PC-9 (cell line): Measurements from ENCODE around the gene ZNF618. TPM values are rescaled to one million over a fixed set of nuclear protein-coding genes. Genes with fewer than 3 reads are reported as not detected.

Experiments
- BruUV-seq: library from RNA; stranded (reverse); fragments of 400-500 nt; replicated peaks from 2 replicates; lab custom pipeline; 2021; lab: Mats Ljungman, UMichigan
- CTCF ChIA-PET: fragments of 300-600 bp; sonication (Branson Sonifier 250); formaldehyde crosslinking; loops from one replicate; lab custom pipeline; 2022; ENCODE audit warnings: antibody characterized with exemption; lab: Charles Lee
- POLR2A ChIA-PET: fragments of 300-600 bp; sonication (Branson Sonifier 250); formaldehyde crosslinking; loops from one replicate; lab custom pipeline; 2022; ENCODE audit warnings: antibody characterized with exemption; ENCODE audit not compliant: unreplicated experiment; lab: Charles Lee
- DNase-seq, 2 experiments: peaks; one replicate each; pipeline versions ENCODE4 v3.0.0 to v3.0.0-alpha.2; 2015 to 2022; ENCODE audit warnings: mixed read lengths in 1 of 2
- H2AFZ ChIP-seq: fragments of 200-600 bp; sonication (generic); 2 replicates; pipeline ENCODE4 v1.8.1; 2017; ENCODE audit warnings: antibody characterized with exemption
- H3F3A ChIP-seq: fragments of 200-600 bp; sonication (generic); 2 replicates; pipeline ENCODE4 v1.8.1; 2017; ENCODE audit warnings: antibody characterized with exemption, mild to moderate bottlenecking, low read depth; ENCODE audit not compliant: insufficient read depth
- H3K27ac ChIP-seq: fragments of 200-600 bp; sonication (generic); 2 replicates; pipeline ENCODE4 v1.6.1; 2016; ENCODE audit warnings: mixed run types
- H3K27me3 ChIP-seq: fragments of 200-600 bp; sonication (generic); 2 replicates; pipeline ENCODE4 v1.6.1; 2016; ENCODE audit warnings: low read depth, mixed run types; ENCODE audit not compliant: insufficient read depth
- H3K36me3 ChIP-seq: fragments of 200-600 bp; sonication (generic); 2 replicates; pipeline ENCODE4 v1.6.1; 2016; ENCODE audit warnings: low read depth, mixed run types
- H3K4me1 ChIP-seq: fragments of 200-600 bp; sonication (generic); replicated peaks from 2 replicates; pipeline ENCODE4 v1.6.1; 2016; ENCODE audit warnings: mixed run types; ENCODE audit not compliant: insufficient read depth
- H3K4me2 ChIP-seq: fragments of 200-600 bp; sonication (generic); 2 replicates; pipeline ENCODE4 v1.6.1; 2017; ENCODE audit warnings: mixed run types
- H3K4me3 ChIP-seq: fragments of 200-600 bp; sonication (generic); 2 replicates; pipeline ENCODE4 v1.6.1; 2016; ENCODE audit warnings: mixed run types
- H3K79me2 ChIP-seq: fragments of 200-600 bp; sonication (generic); 2 replicates; pipeline ENCODE4 v1.6.1; 2017; ENCODE audit warnings: low read depth, mixed run types
- H3K9me2 ChIP-seq: fragments of 200-600 bp; sonication (generic); 2 replicates; pipeline ENCODE4 v1.8.1; 2017; ENCODE audit warnings: mild to moderate bottlenecking; ENCODE audit not compliant: insufficient read depth
- H3K9me3 ChIP-seq: fragments of 200-600 bp; sonication (generic); 2 replicates; pipeline ENCODE4 v1.8.1; 2016; ENCODE audit warnings: low read depth; ENCODE audit not compliant: insufficient read depth
- H4K20me1 ChIP-seq: fragments of 200-600 bp; sonication (generic); 2 replicates; pipeline ENCODE4 v1.8.1; 2017; ENCODE audit not compliant: insufficient read depth
- EZH2 ChIP-seq: fragments of 200-600 bp; sonication (generic); IDR thresholded peaks from 2 replicates; pipeline ENCODE4 v1.8.0; 2017; ENCODE audit warnings: antibody characterized with exemption, low read depth
- intact Hi-C: fragments of 100-400 bp; cut with micrococcal nuclease; formaldehyde crosslinking; loops from one replicate; pipeline ENCODE4 v1.10.0; 2022; ENCODE audit not compliant: unreplicated experiment
- total RNA-seq: library from RNA; stranded (reverse); gene quantifications from 2 replicates; pipeline ENCODE4 v1.2.3, GENCODE V29; 2021
- TF ChIP-seq, protein P1 (sequence below): fragments of 200-600 bp; sonication (generic); conservative IDR thresholded peaks from 2 replicates; pipeline ENCODE4 v1.6.1; 2017; ENCODE audit warnings: mixed run types, antibody characterized with exemption, mild to moderate bottlenecking, moderate library complexity

Gene ZNF618
- total RNA-seq, 1 experiment from 2014 or later: 0.20 TPM

- Histone ChIP-seq H4K20me1 (no peaks in the 10 kb centered on the region), H3K27me3 (peaks cover 38% of the 10 kb centered on the region), H3K79me2 (no peaks in the 10 kb centered on the region), H3K27ac (no peak overlapping the region), H3F3A (no peaks in the 10 kb centered on the region), H2AFZ (no peak overlapping the region), H3K4me2 (no peak overlapping the region), H3K4me3 (no peak overlapping the region), H3K4me1 (no peaks in the 10 kb centered on the region), H3K9me3 (no peaks in the 10 kb centered on the region), H3K9me2 (no peaks in the 10 kb centered on the region), H3K36me3 (no peaks in the 10 kb centered on the region)
- no peak for TF ChIP-seq EZH2
- TF ChIP-seq, protein P1, sequence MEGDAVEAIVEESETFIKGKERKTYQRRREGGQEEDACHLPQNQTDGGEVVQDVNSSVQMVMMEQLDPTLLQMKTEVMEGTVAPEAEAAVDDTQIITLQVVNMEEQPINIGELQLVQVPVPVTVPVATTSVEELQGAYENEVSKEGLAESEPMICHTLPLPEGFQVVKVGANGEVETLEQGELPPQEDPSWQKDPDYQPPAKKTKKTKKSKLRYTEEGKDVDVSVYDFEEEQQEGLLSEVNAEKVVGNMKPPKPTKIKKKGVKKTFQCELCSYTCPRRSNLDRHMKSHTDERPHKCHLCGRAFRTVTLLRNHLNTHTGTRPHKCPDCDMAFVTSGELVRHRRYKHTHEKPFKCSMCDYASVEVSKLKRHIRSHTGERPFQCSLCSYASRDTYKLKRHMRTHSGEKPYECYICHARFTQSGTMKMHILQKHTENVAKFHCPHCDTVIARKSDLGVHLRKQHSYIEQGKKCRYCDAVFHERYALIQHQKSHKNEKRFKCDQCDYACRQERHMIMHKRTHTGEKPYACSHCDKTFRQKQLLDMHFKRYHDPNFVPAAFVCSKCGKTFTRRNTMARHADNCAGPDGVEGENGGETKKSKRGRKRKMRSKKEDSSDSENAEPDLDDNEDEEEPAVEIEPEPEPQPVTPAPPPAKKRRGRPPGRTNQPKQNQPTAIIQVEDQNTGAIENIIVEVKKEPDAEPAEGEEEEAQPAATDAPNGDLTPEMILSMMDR: no peak
- BruUV-seq: no TSS peak
- CTCF ChIA-PET: no interaction called here
- POLR2A ChIA-PET: no interaction called here
- intact Hi-C loops: no loop called here
- no peak for DNase-seq
Observed at GRCh38 chr9:113854310-113854709, 21.8 kb upstream of the ZNF618 start.

DNA sequence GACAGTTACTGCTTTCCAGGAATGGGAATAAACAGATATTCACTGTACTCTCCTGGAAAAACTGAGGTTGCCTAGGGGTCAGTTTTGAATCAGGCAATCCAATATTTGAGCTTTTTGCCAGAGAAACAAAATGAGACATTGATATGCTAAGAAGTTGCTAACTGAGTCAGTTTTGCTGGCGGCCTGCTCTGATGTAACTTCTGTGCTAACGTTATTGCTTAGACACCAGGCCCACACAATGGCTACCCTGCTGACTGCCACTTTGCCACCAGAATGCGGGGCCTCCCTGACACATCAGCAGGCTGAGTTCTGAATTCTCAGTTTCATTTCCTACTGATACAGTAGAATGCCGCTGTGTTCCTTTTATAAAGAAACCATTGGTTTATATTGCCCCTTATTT lies 18.2 kb upstream of the ZNF618 start:
- no TSS peak for BruUV-seq
- H3K27me3 ChIP-seq: peaks cover 32% of the 10 kb centered on the region
- DNase-seq: no peak
- no peak overlapping the region for H2AFZ ChIP-seq
- H3K4me1 ChIP-seq: no peaks in the 10 kb centered on the region
- H4K20me1 ChIP-seq: no peaks in the 10 kb centered on the region
- ChIA-PET CTCF (no interaction called here), POLR2A (no interaction called here)
- H3K9me2 ChIP-seq: no peaks in the 10 kb centered on the region
- H3K4me2 ChIP-seq: no peak overlapping the region
- H3K4me3 ChIP-seq: no peak overlapping the region
- no peaks in the 10 kb centered on the region for H3K9me3 ChIP-seq
- TF ChIP-seq, protein P1: no peak
- no peak for TF ChIP-seq EZH2
- H3F3A ChIP-seq: no peaks in the 10 kb centered on the region
- intact Hi-C loops: no loop called here
- H3K79me2 ChIP-seq: no peaks in the 10 kb centered on the region
- H3K36me3 ChIP-seq: no peaks in the 10 kb centered on the region
- no peak overlapping the region for H3K27ac ChIP-seq

DNA sequence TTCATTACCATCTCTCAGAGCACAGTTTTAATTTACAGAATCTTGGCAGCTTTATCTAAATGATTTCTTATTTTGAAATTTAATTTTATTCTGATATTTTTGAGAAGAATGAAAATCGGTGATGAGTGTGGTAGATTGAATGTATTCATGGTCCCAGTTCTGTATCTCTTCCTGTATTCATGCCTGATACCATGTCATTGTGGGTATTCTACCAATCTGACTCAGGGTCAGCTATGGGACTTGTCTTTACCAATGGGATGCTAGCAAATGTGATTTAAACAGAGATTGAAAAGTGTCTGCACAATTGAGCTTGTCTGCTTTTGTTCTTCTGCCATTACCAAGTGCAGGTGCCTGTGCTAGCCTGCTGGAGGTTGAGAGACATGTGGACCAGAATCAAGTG lies 17.8 kb upstream of the ZNF618 start:
- no peaks in the 10 kb centered on the region for H3K9me2 ChIP-seq
- no peaks in the 10 kb centered on the region for H3F3A ChIP-seq
- H4K20me1 ChIP-seq: no peaks in the 10 kb centered on the region
- H3K4me1 ChIP-seq: no peaks in the 10 kb centered on the region
- no peak overlapping the region for H3K4me3 ChIP-seq
- no TSS peak for BruUV-seq
- intact Hi-C loops: no loop called here
- no peak overlapping the region for H3K4me2 ChIP-seq
- DNase-seq: no peak
- ChIA-PET POLR2A (no interaction called here), CTCF (no interaction called here)
- no peaks in the 10 kb centered on the region for H3K79me2 ChIP-seq
- H2AFZ ChIP-seq: no peak overlapping the region
- H3K27me3 ChIP-seq: peaks cover 34% of the 10 kb centered on the region
- H3K9me3 ChIP-seq: no peaks in the 10 kb centered on the region
- H3K36me3 ChIP-seq: no peaks in the 10 kb centered on the region
- no peak overlapping the region for H3K27ac ChIP-seq
- TF ChIP-seq, protein P1: no peak
- no peak for TF ChIP-seq EZH2
